Fibroblast of peridontal ligament (primary cell): ENCODE results near the gene DOP1B.
A peak's percentile ranks its signal among the peaks of the same experiment; 100 is the strongest.
"Not testable (repeated sequence)": the region's sequence is repeated elsewhere in the genome, so short reads cannot be mapped to it uniquely, and the experiment has no call there.

Experiments used
- DNase-seq: peaks from one replicate; pipeline ENCODE4 v3.0.0-alpha.2; 2010; ENCODE audit errors: extremely low read depth

DOP1B gene

GRCh38 chr21:36134803-36135390 is 21.7 kb upstream of the DOP1B start, which contains the start of gene CBR3:
TSS of gene CBR3 (plus strand) at chr21:36135079. CDS start at chr21:36135193, 114 bp downstream.
- DNase-seq = no peak

- peak; percentile 80 for DNase-seq
Observed at GRCh38 chr21:36135391-36136102, 21.1 kb upstream of the DOP1B start.

DNA sequence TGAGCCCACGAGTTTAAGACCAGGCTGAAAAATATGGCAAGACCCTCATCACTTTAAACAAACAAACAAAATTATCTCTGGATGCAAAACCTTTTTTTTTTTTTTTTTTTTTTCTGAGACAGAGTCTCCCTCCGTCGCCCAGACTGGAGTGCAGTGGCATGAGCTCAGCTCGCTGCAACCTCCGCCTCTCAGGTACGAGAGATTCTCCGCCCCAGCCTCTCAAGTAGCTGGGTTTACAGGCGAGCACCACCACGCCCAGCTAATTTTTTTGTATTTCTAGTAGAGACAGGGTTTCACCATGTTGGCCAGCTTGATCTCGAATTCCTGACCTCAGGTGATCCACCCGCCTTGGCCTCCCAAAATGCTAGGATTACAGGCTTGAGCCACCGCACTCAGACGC is 16.8 kb upstream of the DOP1B start:
- not testable (repeated sequence) for DNase-seq

DNA sequence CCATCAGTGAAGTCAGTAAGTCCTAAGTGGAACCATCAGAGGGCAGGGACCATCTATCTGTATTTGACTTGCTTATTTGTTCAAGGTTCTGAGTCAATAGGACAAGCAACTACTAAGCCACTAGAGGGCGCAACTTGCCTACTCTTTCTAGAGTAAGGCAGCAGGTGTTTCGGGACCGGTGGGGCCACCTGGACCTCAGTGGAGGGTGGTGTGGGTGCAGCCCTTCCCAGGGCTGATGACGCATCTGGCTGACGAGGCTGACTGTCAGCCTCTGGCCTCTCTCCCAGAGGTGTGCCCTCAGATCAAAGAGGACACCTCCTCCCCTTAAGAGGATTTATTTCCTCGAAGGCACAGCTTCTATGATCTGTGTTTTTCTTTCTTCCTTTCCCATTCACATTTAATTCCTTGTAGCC is 15.1 kb upstream of the DOP1B start:
- peak; percentile 86 for DNase-seq

GRCh38 chr21:36144233-36144632 is 12.4 kb upstream of the DOP1B start:
- not testable (repeated sequence) for DNase-seq

GRCh38 chr21:36145259-36145658 is 11.4 kb upstream of the DOP1B start:
- DNase-seq = no peak

DNA sequence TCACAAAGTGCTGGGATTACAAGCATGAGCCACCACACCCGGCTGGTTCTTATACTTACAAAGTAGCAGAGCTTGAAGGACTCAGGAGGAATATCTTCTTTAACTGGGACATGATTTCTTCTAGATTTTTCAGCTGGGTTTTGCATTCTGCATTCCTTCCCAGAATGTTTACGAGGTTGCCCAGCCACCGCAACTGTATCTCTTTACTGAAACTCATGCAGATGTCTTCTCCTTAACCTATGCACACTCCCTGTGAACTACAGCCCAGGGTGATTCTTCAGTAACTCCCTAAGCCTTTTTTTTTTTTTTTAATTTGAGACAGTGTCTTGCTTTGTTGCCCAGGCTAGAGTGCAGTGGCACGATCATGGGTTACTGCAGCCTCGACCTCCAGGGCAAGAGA is 8.7 kb upstream of the DOP1B start:
- DNase-seq = no peak

GRCh38 chr21:36148886-36149285 is 7.7 kb upstream of the DOP1B start:
- no peak for DNase-seq

DNA sequence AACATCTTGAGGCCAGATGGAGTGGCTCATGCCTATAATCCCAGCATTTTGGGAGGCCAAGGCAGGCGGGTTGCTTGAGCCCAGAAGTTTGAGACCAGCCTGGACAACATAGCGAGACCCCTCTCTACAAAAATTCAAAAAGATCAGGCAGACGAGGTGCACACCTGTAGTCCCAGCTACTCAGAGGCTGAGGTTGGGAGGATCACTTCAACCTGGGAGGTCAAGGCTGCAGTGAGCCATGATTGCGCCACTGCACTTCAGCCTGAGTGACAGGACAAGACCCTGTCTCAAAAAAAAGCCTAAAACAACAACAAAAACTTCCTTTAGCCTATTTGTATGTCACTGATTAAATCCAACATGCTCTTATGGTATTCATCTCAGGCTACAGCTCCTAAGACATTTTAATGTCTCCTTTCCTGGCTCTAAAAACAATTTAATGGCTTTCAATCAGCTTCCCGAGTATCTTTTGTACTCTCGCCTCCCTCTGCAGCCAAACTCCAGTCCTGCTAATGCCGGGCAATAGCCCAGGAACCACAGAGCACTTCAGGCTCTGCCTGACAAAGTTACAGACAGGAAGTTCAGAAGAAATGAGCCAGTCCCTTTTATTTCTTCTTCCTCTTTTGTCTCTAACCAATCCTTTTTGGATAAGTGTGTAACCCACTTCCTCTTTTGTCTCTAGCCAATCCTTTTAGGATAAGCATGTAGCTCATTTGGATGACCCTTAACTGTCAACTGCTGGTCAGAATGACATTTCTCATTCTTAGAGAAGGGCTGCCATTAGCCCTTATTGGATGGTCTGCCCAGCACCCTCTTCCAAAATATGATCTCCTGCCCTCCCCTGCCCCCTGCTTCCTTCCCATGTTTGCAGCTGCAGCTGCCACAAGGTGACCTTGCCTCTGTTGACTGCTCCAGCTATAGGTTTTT is 6.6 kb upstream of the DOP1B start:
- peak; percentile 68 for DNase-seq

DNA sequence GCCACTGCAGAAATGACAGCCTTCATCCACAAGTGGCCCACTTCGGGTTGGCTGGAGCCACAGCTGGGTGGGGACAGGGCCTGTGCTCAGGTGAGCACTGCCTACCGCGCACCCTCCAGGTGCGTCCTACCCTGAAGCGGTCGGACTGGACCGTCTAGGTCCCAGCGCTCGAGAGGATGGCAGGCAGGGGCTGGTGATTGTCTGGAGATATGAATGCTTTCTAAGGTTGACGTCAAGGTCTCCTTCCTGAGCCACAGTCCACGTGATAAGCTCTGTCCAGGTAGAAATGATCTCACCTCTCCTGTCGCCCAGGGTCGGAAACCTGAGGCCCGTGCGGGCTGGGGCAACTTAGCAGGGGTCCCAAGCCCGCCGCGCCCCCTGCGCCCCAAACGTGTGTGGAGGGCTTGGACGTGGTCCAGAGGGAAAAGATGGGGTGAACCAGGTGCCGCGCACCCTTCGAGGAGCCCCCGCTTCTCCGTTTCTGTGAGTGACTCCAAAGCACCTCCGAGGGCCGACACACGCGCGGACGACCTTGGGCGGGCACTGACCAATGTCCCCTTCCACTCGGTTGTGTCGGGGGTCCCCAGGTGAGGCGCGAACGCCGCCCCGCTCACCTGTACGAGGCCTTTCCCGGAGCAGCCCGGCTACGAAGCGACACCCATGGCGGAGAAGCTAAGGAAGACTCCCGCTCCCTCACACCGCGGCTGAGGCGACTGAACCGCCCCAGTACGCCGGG is 853 bp upstream of the DOP1B start:
- DNase-seq = no peak

DNA sequence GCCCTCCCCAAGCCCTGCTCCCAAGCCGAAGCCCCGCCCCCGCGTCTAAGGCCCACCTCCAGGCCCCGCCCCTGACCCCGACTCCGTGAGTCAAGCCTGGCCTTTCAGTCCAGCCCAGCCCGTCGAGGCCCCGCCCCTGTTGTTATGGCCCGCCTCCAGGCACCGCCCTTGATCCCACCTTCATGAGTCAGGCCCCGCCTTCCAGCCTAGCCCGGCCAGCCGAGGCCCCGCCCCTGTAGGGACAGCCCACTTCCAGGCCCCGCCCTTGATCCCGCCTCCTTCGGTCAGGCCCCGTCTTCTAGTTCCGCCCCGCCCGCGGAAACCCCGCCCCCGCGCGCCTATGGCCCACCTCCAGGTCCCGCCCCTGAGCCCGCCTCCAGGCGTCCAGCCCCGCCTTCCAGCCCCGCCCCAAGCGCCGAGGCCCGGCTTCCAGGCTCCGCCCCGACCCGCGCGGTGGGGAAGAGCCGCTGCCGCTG is 247 bp upstream of the DOP1B start:
- DNase-seq = peak; percentile 99

DNA sequence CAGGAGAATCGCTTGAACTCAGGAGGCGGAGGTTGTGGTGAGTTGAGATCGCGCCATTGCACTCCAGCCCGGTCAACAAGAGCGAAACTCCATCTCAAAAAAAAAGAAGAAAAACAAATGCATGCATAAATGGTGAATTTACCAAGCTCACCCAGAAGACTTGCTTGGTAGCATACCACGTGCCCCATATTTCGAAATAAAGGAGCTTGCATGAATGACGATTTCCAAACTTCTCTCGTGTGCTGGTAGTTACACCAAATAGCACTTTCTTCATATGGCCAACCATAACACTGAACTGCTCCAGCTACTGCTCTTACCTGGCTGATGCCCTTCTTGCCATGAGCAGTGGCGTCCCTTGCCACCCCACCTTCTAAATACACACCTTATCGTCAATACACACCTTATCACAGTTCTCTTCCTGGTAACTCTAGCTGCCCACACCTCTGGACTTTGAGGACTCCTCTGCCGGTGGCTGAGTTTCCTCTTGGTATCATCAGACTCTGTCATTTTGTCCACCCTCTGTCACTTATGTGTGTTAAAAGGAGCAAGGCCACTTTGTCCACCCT is 2.8 kb downstream of the DOP1B start:
- DNase-seq = no peak

GRCh38 chr21:36160850-36161178 is 4.2 kb downstream of the DOP1B start:
- DNase-seq = no peak

DNA sequence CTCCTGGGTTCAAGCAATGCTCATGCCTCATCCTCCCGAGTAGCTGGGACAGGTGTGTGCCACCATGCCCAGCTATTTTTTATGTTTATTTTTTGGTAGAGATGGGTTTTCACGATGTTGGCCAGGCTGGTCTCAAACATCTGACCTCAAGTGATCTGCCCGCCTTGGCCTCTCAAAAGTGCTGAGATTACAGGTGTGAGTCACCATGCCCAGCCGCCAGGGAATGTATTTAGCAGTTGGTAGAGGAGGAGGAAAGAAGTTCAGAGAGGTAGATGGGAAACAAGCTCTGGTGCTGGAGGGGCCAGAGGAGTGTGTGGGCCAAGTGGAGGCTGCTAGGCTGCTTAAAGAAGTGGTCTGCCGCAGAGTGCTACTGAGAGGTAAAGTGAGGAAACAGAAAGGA is 6.0 kb downstream of the DOP1B start:
- no peak for DNase-seq

GRCh38 chr21:36163750-36164741 is 7.4 kb downstream of the DOP1B start:
- DNase-seq = no peak

GRCh38 chr21:36165356-36165755 is 8.7 kb downstream of the DOP1B start:
- no peak for DNase-seq

DNA sequence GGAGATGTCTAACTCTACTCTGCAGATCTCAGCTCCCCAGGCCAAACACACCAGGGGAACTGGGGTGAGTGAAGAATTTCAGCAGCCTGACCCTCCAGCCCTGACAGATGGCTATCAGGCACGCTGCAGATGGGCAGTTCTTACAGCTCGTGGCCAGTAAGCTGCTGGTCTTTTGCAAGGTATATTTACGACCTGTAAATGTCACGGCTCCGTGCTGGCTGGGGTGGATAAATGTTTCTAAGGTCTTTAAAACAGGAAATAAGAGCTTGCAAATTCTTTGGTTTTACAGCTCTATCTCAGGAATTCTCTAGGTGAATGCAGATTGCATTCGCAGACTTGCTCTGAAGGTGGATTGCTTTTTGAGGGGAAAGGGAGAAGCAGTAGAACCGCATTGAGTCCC is 10.1 kb downstream of the DOP1B start:
- DNase-seq = no peak

DNA sequence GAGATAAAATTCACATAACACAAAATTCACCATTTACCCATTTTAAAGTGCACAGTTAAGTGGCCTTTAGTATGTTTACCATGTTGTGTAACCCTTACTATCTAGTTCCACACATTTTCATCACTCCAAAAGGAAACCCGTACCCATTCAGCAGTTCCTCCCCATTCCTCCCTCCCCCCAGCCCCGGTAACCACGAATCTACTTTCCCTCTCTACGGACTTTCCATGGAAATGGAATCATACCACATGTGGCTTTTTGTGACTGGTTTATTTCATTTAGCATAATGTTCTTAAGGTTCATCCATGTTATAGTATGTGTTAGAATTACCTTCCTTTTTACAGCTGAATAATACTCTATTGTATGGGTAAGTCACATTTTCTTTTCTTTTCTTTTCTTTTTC is 10.9 kb downstream of the DOP1B start:
- DNase-seq = no peak

GRCh38 chr21:36169470-36170128 is 13.0 kb downstream of the DOP1B start:
- DNase-seq = no peak

- no peak for DNase-seq
Observed at GRCh38 chr21:36170823-36171222, 14.2 kb downstream of the DOP1B start.
